NB4 (cell line): ENCODE data around the gene OR1J4.

Experiments used
- CTCF ChIP-seq: IDR thresholded peaks from one replicate; pipeline ENCODE4 v1.5.1; 2012; ENCODE audit warnings: low read depth, low read length
- POLR2A ChIP-seq: IDR thresholded peaks from 2 replicates; pipeline ENCODE4 v1.6.1; 2011; ENCODE audit warnings: mild to moderate bottlenecking; ENCODE audit not compliant: insufficient read length; ENCODE audit errors: extremely low read depth

GRCh38 chr9:122551371-122551770 lies 32.4 kb downstream of the OR1J4 start:
- TF ChIP-seq CTCF (no peak), POLR2A (no peak)
